ENCODE measurements around the gene TIMM22.

GRCh38 chr17:1045456-1045855, 48.5 kb downstream of the TIMM22 start:
- TF ChIP-seq CTCF (IDR thresholded peaks at IDR 0.05): no peak
- no peak for TF ChIP-seq POLR2A (IDR thresholded peaks at IDR 0.05)

Data from thyroid gland (tissue), 4 donors.